ENCODE measurements around the gene RIMKLB. TPM values are rescaled to one million over a fixed set of nuclear protein-coding genes. Genes with fewer than 3 reads are reported as not detected.

The RIMKLB gene
- polyA plus RNA-seq, 1 donor (not counting 4 experiments of a cell fraction or from before 2014, with no cell fraction given): 51.1 TPM

DNA sequence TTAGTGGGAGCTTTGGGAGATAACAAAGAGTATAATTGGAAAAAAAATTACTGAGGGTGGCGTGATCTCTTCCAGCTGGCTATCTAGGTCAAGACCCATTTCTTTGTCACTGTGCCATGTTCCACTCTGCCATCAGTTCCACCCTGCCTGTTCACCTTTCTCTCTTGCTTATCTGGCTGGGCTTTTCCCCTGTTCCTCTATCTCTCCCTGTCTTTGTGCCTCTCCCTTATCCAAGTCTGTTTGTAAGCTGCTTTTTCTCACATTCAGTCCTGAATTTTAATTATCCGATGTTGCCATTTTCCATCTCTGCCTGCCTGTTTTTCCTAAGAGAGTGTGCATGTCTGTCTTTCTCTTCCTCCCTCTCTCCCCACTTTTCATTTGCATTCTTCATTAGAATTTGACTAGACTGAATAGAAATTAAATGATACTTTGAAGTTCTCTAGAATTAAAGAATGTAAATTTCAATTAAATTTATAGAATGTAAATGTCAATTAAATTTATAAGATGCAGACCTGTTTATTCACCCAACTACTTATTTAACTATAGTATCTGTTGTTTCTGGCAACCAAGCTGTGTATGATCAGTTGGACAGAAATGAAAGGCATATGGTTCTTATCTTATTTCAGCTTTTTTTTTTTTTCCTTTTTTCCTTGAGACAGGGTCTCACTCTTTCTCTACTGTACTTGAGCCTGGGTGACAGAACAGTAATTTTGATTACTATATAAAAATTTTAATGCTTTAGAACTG lies 83.8 kb downstream of the RIMKLB start:
- no peak for FAIRE-seq
- dilution Hi-C loops (cut with MboI; ENCODE audit: extremely low pct_ligation_motif_present, low sequenced_read_pairs): no loop called here
- no peak overlapping the region for H2AFZ ChIP-seq (ENCODE audit: control insufficient read depth, low read length)

DNA sequence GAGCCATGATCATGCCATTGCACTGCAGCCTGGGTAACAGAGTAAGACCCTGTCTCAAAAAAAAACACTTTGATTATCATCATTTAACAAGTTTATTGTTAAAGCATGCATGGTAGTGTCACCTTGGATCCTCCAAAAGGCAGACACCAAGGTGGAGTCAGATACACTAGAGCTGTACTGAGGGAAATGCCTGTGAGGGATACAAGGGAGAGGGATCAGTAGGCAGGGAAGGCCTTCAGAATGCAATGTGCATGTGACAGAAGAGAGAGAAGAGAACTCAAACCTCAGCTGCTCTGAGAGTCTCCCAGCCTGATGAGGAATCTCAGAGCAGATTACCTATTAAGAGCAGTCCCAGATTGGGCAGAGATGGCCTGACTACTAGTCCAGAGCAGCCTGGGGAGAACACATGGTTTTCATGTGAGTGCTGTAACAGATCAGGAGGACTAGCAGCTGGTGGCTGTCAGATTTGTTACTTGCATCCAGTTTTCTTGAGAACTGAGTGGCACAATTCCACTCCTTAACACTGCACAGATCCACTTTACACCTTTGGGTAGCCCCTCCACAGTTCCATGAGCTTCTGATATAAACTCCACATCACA lies 86.6 kb downstream of the RIMKLB start:
- TF ChIP-seq, protein P1, sequence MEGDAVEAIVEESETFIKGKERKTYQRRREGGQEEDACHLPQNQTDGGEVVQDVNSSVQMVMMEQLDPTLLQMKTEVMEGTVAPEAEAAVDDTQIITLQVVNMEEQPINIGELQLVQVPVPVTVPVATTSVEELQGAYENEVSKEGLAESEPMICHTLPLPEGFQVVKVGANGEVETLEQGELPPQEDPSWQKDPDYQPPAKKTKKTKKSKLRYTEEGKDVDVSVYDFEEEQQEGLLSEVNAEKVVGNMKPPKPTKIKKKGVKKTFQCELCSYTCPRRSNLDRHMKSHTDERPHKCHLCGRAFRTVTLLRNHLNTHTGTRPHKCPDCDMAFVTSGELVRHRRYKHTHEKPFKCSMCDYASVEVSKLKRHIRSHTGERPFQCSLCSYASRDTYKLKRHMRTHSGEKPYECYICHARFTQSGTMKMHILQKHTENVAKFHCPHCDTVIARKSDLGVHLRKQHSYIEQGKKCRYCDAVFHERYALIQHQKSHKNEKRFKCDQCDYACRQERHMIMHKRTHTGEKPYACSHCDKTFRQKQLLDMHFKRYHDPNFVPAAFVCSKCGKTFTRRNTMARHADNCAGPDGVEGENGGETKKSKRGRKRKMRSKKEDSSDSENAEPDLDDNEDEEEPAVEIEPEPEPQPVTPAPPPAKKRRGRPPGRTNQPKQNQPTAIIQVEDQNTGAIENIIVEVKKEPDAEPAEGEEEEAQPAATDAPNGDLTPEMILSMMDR (optimal IDR thresholded peaks at IDR 0.05 in 1 of 3, IDR thresholded peaks at IDR 0.05 in 1 of 3, conservative IDR thresholded peaks at IDR 0.05 in 1 of 3; ENCODE audit: extremely low read depth in 1 of 3, insufficient read depth in 2 of 3, low read length in 3 of 3): no peak
- TF ChIP-seq EZH2 (IDR thresholded peaks at IDR 0.05; ENCODE audit: low read length): no peak
- no peak overlapping the region for H3K27ac ChIP-seq (ENCODE audit: control insufficient read depth, insufficient read depth, low read length)
- dilution Hi-C loops (cut with MboI; ENCODE audit: extremely low pct_ligation_motif_present, low sequenced_read_pairs): no loop called here
- DNase-seq (ENCODE audit: low read depth, low spot score) (no peak), FAIRE-seq (no peak)
- H3K9ac ChIP-seq (ENCODE audit: control insufficient read depth, extremely low read depth, insufficient read depth, low read length): no peak overlapping the region
- H3K79me2 ChIP-seq (ENCODE audit: control insufficient read depth, insufficient read depth, low read length): no peaks in the 10 kb centered on the region
- H4K20me1 ChIP-seq (ENCODE audit: control insufficient read depth, extremely low read depth, insufficient read depth, low read length): no peaks in the 10 kb centered on the region
- no peaks in the 10 kb centered on the region for H3K4me1 ChIP-seq (ENCODE audit: control insufficient read depth, extremely low read depth, insufficient read depth, low read length)
- no peak overlapping the region for H2AFZ ChIP-seq (ENCODE audit: control insufficient read depth, low read length)
- H3K4me3 ChIP-seq (ENCODE audit: control insufficient read depth in 2 of 3, extremely low read depth in 1 of 3, insufficient read depth in 2 of 3, low read depth in 1 of 3, low read length in 3 of 3): no peak overlapping the region
- peaks cover 0 to 1% of the 10 kb centered on the region in 2 experiments for H3K36me3 ChIP-seq (ENCODE audit: control insufficient read depth in 2 of 2, extremely low read depth in 1 of 2, insufficient read depth in 2 of 2, low read length in 2 of 2)
- H3K9me1 ChIP-seq (ENCODE audit: control insufficient read depth, extremely low read depth, insufficient read depth, low read length): no peaks in the 10 kb centered on the region
- H3K9me3 ChIP-seq (ENCODE audit: control insufficient read depth, low read depth, low read length): no peaks in the 10 kb centered on the region
- no peak overlapping the region for H3K4me2 ChIP-seq (ENCODE audit: control insufficient read depth, extremely low read depth, insufficient read depth, low read depth, low read length)
- H3K27me3 ChIP-seq (ENCODE audit: control insufficient read depth, extremely low read depth, insufficient read depth, low read length): no peaks in the 10 kb centered on the region

More for the DNA sequence above, 83.8 kb downstream of the RIMKLB start:
- Histone ChIP-seq H3K27me3 (ENCODE audit: control insufficient read depth, extremely low read depth, insufficient read depth, low read length) (no peaks in the 10 kb centered on the region), H3K79me2 (ENCODE audit: control insufficient read depth, insufficient read depth, low read length) (no peaks in the 10 kb centered on the region), H3K4me2 (ENCODE audit: control insufficient read depth, extremely low read depth, insufficient read depth, low read depth, low read length) (no peak overlapping the region), H3K27ac (ENCODE audit: control insufficient read depth, insufficient read depth, low read length) (no peak overlapping the region), H3K4me3 (ENCODE audit: control insufficient read depth in 2 of 3, extremely low read depth in 1 of 3, insufficient read depth in 2 of 3, low read depth in 1 of 3, low read length in 3 of 3) (no peak overlapping the region), H3K9me1 (ENCODE audit: control insufficient read depth, extremely low read depth, insufficient read depth, low read length) (no peaks in the 10 kb centered on the region), H3K36me3 (ENCODE audit: control insufficient read depth in 2 of 2, extremely low read depth in 1 of 2, insufficient read depth in 2 of 2, low read length in 2 of 2) (peaks cover 1 to 3% of the 10 kb centered on the region in 2 experiments), H3K9ac (ENCODE audit: control insufficient read depth, extremely low read depth, insufficient read depth, low read length) (no peak overlapping the region), H3K9me3 (ENCODE audit: control insufficient read depth, low read depth, low read length) (no peaks in the 10 kb centered on the region), H4K20me1 (ENCODE audit: control insufficient read depth, extremely low read depth, insufficient read depth, low read length) (no peaks in the 10 kb centered on the region), H3K4me1 (ENCODE audit: control insufficient read depth, extremely low read depth, insufficient read depth, low read length) (no peaks in the 10 kb centered on the region)
- TF ChIP-seq, protein P1 (optimal IDR thresholded peaks at IDR 0.05 in 1 of 3, IDR thresholded peaks at IDR 0.05 in 1 of 3, conservative IDR thresholded peaks at IDR 0.05 in 1 of 3; ENCODE audit: extremely low read depth in 1 of 3, insufficient read depth in 2 of 3, low read length in 3 of 3): no peak
- TF ChIP-seq EZH2 (IDR thresholded peaks at IDR 0.05; ENCODE audit: low read length): no peak
- DNase-seq (ENCODE audit: low read depth, low spot score): no peak
